GM19035 (cell line): ENCODE data around the gene FBXO48.
"Not testable (repeated sequence)": the region's sequence is repeated elsewhere in the genome, so short reads cannot be mapped to it uniquely, and the experiment has no call there.

Experiments used
- ATAC-seq: cut with Tn5 transposase; IDR thresholded peaks from one replicate; pipeline ENCODE4 v1.9.1; 2021; ENCODE audit not compliant: unreplicated experiment

Gene FBXO48, protein sequence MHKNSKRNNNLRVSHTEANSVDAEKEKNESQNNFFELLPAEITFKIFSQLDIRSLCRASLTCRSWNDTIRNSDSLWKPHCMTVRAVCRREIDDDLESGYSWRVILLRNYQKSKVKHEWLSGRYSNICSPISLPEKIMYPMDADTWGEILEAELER

DNA sequence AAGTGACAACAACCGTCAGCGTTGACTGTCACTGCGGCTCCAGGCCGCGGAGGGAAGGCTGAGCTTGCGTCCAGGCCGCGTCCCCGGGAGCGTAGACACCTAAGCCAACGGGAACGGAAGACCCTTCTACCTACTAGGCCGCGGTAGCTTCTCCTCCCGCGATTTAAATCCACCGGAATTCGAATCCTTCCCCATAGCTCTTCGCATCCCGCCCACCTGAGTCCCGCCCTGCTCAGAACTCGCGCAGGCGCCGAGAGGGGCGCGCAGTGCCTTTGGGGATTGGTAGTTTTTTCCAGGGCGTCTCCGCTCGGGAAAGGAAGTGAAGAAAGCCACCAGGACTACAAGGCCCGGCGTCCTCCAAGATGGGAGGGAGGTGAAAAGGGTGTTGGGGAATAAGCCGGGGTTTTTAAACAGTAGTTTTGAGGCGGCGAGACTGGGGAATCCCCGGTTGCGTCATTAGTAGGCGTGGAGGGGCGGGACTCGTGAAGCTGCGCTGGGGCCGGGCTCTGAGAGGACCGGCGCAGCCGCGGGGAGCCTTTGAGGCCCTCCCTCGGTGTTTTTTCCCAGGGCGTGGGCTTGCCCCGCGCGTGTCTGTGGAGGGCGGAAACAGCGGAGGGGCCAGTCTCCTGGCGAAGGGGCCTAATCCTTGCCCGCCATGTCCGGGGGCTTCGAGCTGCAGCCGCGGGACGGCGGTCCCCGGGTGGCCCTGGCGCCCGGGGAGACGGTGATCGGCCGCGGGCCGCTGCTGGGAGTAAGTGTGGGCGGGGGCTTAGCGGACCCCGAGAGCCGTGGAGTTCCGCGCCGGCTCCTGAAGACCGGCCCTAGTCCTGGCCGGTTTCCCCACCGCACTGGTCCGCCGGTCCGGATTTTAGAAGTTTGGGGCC lies at the start of gene FBXO48, which contains the start of gene APLF:
Gene FBXO48 (minus strand): TSS at position 218 of the 884 bp plus-strand sequence. CDS start 2,149 bp downstream, outside the sequence.
Gene APLF (plus strand): TSS at position 509 of the 884 bp plus-strand sequence. CDS start 147 bp downstream, at position 656.
- ATAC-seq = peak; percentile 95

DNA sequence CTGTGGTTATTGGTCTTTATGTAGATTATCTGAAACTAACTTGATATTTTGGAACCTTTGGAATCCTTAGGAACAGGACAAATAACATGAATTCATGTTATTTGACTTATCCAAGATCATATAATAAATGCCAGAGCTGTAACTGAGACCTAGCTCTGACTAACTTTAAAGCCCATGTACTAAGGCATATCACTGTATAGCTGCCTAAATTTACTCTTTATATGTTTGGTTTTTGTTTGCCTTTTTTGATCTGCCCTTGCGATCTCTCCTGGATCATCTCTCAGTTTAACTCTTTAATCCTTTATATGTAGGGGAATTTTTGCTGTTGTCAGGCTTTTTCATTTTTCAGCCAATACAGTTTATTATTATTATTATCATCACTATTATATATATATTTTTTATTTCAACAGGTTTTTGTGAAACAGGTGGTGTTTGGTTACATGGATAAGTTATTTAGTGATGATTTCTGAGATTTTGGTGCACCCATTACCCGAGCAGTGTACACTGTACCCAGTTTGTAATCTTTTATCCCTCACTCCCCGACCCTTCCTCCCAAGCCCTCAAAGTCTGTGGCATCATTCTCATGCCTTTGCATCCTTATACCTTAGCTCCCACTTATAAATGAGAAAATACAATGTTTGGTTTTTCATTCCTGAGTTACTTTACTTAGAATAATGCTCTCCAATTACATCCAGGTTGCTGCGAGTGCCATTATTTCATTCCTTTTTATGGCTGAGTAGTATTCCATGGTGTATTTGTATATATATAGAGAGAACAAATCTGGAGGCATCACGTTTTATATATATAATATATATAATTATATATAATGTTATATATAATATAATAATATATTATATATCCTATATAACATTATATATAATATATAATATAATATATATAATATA lies 49.2 kb upstream of the FBXO48 start:
- no peak for ATAC-seq

DNA sequence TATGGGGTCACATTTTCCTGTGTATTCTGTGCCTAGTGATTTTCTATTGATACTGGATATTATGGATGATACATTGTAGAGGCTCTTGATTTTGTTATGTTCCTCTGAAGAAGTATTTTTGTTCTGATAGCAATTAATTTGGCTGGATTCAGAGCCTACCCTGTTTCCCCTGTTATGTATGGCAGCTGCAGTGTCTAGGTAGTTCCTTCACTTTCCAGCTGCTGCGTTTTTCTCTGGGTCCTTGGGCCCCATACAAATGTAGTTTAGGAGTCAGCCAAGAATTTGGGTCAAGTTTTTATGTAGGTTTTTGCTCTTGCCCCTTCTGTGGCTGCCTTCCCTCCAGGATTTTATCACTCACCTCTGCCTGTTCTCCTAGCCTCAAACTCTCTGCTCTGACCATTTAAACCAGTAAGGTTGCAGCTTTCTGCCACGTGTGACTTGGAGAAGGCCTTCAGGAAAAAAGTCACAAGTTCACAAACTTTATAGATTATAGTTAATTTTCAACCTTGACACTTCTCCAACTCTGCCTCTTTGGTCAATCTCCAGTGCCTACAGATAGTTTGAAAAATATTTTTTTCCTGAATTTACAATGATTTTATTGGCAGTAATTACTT lies 47.3 kb upstream of the FBXO48 start:
- ATAC-seq = no peak

DNA sequence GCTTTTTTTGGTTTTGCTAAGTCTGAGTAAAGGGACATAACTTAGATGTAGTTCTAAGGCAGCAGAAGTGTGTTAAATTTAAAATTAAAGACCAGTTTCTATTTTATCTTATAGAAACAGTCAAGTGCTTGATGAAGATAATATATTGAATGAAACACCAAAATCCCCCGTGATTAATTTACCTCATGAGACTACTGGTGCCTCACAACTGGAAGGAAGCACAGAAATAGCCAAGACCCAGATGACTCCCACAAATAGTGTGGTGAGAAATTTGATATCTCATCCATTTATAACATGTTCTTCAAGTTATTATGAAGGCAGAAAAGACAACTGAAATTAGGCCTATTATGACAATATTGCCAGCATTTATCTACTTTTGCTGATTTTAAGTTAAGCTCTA lies 45.9 kb upstream of the FBXO48 start:
- ATAC-seq = no peak

DNA sequence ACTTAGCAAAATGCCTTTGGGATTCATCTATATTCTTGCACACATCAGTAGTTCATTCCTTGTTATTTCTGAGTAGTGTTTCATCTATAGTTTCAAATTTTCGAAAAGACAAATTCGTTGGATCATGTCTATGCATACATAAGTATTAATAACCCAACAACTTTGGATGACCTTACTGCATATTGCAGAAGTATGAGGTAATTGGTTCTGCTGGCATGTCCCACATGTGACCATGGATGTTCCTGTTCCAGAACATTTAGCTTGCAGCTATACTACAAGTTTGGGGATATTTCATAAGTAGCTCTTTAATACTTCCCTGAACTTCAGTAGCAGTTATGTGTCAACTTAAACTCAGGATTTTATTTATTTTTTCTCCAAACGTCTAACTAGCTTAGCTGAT lies 45.2 kb upstream of the FBXO48 start:
- no peak for ATAC-seq

DNA sequence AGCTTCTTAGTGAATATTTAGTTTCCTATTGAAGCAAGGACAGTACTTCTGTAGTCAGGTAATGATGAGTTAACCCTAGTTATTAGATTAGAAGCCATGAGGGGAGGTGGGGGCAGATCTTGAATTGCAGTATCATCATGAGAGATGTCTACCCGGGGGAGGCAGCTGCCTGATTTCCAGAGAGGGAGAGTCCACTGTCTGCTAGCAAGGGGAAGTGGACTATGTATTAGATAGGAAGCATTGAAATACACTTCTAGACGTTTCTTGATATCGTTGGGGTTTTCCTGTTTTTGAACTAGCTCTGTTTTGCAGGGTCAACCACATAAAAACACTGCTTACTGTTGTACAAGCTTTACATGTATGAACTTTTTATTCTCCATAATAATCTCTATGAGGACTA lies 39.1 kb upstream of the FBXO48 start:
- no peak for ATAC-seq

DNA sequence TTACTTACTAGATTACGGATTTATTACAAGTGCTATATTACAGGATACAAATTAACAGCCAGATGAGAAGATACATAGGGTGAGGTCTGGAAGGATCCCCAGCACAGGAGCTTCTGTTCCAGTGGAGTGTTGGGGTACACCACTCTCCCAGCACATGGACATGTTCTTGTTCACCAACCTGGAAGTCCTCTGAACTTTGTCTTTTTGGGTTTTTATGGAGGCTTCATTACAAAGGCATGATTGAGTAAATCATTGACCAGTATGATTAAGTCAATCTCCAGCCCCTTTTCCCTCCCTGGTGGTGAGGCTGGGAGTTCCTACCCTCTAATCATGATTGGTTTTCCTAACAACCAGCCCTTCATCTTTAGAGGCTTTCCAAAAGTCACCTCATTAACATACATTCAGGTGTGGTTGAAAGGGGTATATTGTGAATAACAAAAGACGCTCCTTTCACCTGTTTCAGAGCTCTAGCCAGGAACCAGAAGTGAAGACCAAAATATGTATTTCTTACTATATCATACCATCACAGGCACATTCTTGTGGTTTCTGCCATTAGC lies 38.6 kb upstream of the FBXO48 start:
- ATAC-seq = no peak

DNA sequence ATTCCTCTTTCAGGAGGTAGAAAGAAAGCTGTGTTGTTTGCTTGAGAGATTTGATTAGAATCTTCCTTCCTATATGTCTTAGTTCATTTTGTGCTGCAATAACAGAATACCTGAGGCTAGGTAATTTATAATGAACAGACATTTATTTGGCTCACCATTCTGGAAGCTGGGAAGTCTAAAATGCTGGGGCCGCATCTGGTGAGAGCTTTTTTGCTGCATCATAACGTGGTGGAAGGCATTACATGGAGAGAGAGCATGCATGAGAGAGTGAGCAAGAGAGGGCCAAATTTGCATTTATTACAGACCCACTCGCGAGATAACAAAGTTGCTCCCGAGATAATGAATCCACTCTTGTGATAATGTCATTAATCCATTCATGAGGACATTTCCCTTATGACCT lies 34.7 kb upstream of the FBXO48 start:
- ATAC-seq = no peak

DNA sequence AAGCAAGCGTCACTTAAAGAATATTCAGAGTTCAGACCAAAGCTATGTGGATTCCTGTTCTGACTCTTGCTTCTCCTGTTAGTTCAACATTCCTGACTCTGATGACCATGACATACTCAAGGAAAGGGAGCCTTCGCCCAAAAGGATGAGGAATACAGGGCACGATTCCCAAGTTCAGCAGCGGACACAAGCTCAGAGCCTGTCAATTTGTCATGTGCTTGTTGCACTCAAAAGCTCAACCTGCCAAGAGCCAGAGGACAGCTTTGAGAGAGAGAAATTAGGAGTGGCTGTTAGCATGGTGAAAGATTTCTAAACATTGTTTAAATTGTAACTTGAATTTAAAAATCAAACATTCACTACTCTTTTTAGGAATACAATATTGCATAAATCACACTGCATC lies 33.6 kb upstream of the FBXO48 start:
- no peak for ATAC-seq

DNA sequence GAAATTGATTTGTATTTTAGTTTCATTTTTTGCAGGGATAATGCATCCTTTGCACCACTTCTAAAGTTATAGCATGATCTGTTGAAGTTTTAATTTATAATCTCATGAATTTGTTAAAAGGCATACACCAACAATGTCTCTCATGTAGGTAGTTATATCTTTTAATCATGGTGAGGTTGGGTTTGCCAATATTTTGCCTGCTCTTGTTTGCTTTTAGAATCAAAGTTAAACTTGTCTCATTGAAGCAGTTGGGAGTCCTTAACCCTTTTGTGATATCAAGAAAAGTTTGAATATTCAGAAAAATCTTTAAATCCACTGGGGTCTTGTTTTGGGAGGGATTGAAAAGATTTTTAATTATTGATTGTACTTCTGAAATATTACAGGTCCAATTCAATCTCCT lies 32.0 kb upstream of the FBXO48 start:
- no peak for ATAC-seq

DNA sequence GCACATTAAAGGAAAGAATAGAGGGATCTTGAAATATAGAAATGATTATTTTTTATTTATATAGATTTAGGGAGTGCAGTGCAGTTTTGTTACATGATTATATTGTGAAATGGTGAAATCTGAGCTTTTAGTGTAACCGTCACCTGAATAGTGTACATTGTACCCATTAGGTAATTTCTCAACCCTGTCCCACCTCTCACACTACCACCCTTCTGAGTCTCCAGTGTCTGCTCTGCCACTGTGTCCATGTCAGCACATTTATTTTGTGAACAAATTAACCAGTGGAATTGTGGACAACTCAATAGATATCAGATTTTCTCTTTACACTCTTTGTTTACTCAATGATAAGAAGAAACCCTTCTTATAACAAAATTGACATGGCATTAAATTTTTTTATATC lies 24.5 kb upstream of the FBXO48 start:
- ATAC-seq = no peak

DNA sequence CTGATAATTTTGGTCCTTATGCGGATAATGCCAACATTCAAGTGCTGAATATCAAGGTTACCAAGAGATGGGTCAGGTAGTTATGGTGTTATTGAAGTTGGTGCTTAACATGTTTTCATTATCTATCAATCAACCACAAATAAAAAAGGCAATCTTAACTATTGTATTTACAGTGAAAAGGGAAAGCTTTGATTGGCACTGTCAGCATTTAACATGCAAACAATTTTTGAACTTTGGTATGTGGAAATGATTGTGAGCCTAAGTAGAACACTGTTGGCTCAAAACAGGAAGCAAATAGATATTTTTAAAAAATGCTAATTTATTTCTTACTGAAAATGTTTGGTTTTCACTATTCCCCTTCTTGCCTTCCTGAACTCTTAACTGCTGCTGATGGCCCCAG lies 22.2 kb upstream of the FBXO48 start:
- no peak for ATAC-seq

DNA sequence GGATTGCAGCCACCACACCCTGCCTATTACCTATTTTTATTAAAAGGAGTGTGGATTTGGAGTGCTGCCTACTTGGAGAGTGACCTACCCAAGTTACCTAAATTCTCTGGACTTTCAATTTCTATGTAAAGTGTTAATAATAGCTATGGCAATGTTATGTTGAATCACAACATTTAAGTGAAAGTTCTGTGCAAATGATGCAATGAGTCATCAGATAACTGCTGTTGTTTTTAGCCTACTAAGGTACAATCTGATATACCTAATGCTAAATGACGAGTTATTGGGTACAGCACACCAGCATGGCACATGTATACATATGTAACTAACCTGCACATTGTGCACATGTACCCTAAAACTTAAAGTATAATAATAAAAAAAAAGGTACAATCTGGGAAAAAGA lies 21.5 kb upstream of the FBXO48 start:
- not testable (repeated sequence) for ATAC-seq

DNA sequence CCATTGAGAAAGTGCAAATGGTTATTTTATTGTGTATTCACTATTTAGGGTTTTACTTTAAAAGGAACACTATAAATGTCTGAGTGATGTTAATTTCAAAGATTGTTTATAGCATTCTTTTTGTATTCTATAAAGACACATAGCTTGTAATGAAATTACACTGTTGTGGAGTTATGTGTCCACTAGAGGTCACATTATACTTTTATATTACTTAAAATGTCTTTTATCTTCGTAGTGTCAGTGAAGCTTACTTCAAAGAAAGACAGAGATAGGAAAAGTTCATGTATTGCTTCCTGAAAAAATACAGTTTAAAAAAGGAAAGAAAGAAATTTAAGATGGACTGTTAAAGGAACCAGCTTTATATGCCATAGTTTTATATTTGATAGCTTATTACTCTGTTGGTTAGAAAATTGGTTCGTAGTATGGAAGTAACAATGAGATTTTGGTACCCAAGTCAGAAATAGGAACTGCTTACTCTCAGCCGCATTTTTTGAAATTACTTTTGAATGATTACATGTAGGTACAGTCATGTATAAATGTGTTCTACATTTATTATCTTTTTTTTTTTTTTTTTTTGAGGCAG lies 20.8 kb upstream of the FBXO48 start:
- no peak for ATAC-seq

DNA sequence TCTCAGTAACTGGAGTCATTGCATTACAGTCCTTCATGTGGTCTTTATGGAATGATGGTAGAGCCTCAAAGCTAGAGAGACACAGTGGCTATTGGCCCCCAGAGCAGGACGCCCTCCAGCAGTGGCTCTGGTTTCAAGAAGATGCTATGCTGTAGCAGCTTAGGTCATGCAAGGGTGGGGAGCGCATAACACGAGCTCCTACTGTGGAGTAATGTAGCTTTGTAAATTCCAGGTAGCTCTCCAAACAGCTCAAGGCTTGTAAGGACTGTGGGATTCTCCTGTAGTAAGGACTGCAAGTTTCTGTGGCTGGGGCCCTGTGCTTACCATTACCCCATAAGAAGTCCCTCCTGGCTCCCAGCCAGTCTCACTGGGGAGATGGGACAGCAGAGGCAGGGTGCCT lies 15.9 kb upstream of the FBXO48 start:
- no peak for ATAC-seq

DNA sequence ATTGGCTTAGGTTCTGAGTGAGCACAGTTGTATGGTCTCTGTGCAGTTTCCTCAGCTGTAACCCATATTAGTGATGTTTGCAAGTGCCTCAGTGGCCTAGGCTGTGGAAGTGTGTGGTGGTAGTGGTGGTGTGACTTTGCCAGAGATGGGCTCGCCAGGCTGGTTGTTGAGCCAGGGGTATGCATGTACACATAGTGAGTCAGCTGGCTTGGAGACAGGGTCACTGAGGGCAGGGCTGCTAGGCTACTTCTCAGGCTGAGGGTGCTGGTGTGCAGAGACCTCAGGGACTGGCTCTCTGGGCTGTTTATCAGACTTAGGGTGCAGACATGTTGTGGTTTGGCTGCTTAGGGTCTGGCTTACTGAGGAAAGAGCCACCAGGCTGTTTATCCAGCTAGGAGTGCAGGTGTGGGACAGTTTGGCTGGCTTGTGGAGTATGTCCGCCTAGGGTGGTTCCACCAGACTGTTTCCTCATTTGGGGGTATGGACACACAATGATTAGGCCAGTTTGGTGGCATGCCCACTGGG lies 15.3 kb upstream of the FBXO48 start:
- no peak for ATAC-seq

DNA sequence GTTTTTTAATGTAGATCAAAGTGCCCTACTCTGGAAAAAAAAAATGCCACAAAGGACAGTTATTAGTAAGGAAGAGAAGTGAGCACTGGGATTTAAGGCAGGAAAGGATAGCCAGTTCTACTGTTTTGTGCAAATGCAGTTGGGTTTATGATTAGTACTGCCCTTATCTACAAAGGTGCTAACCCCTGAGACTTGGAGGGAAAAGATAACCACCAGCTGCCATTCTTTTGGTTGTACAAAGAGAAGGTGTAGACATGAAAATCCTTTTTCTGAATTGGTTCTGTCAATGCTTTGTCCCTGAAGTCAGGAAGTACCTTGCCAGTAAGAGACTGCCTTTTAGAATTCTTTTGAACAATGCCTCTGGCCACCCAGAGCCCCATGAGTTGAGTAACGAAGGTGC lies 11.6 kb upstream of the FBXO48 start:
- ATAC-seq = no peak

DNA sequence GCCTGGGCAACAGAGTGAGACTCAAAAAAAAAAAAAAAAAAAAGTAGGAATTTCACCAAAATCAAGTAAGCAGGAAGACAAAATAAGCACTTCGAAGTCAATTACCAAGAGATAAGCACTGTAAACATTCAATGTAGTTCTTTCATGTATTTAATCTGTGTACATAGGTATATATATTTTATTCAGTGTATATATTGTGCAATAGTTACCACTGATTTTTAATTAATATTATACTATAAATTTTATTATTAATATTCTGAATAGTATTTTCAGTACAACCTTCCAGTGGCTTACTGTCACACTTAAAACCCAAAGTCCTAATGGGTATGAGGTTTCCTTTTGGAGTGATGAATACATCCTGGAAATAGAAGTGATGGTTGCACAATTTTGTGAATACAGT lies 9.4 kb upstream of the FBXO48 start:
- ATAC-seq = no peak

DNA sequence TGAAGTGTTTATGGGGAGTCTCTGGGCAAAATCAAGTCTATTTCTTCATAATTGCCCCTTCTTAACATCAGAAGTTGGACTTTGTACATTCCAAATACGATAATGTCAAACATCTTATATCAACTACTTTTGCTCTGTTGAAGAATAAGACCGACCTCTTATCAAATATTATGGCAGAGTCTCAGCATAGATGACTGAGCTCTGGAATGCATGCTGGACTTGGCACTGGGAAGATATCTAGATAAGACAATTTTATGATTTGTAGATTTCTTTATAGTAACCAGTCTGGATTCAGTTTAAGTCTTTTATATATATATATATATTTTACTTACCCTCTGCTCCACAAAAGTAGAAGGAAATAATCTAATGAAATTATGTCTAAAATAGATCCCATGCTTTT lies 8.5 kb upstream of the FBXO48 start:
- ATAC-seq = no peak

DNA sequence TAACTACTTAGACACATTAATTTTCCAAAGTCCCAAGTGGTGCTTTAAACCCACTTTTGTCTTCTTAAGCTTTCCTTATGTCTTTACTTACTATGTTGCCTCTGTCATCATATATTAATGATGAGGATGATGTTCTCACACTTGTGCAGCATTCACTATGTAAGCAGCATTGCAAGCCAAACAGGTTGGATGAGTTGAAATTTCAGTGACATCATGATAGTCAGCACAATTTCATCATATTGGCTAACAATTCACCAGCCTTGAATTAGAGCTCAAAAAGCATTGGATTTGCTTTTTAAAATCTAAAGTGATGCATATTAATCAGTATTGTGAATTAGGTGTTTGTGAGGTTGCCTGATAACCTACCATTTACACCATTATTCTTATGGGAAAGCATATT lies 8.0 kb upstream of the FBXO48 start:
- no peak for ATAC-seq
